ENCODE results near the gene SFXN3.

SFXN3 gene

DNA sequence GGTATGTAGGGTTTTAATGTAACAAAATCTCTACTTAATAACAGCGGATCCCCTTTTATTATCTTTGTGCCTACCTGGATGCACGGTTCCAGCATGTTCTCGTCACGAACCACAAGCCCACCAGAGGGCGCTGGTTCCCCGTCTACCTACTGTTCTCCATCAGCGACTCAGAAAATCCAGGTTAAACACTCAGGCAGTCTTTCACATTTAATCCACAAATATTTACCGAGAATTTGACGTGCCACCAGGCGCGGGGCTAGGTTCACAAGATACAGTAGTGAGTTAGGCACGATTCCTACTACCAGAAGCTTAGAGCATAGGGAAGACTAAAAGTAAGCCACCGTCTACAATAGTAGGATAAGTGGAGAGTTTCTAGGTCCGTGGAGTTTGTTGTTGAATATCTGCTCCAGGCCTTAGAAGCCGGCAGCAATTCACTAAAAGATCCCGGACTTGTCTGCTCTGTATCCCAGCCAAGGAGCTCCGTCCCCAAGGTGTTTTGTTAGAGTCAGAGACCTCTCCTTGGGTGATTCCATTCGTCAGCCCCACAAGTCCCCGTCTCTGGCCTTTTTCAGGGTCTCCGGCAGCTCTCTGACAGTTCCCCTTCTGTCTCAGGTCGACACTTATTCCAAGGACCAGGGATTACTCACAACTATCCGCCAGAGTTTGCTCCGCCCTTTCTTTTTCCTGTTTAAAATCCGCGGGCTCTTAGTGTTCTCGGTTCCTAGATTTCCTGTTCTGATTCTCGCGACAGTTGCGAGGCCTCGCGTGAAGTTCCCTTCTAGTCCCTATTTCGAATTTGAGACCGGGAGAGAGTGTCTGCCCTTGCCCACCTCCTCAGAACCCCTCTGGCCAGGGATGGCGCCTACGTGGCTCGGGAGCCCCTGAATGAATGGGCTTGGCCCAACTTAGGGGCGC lies 29.3 kb downstream of the SFXN3 start:
- peak; percentile 77 for DNase-seq (ENCODE audit: low spot score)

DNA sequence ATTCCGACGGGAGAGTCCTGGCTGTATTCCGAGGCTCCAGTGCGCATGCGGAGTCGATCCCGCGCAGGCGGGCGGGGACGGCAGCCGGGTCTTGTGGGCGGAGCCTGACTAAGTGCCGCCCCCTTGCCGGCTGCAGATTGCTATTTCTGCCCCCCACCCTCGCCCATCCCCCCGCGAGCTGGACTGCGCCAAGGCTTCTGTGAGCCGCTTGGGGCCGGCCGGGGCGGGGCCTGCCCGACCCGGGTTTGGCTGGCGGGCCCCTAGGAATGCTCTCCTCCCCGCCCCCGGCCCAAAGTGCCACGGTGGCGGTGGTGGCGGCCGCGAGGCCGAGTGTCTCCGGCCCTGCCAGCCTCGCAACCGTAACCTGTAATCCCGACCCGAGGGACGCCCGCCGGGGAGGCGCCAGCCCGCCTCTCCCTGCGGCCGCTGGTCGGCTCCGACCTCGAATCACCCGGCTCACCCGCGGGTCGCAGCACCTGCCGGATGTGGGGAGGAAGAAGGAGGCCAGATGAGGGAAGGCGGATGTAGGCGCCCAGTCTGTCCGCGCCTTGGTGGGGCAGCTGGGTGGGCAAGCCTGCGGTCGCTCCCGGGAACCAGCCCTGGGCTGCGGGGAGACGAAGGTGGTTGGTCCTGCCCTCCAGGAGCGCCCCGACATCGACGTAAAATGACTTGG lies 30.1 kb downstream of the SFXN3 start:
- DNase-seq (ENCODE audit: low spot score), result peak; percentile 98

- peak; percentile 93 for DNase-seq (ENCODE audit: low spot score)
Observed at GRCh38 chr10:101061624-101062231, 30.7 kb downstream of the SFXN3 start, which contains the start of gene KAZALD1. Gene KAZALD1, plus strand, starts transcription at chr10:101061989. Its CDS starts 604 bp downstream, at chr10:101062593.

DNA sequence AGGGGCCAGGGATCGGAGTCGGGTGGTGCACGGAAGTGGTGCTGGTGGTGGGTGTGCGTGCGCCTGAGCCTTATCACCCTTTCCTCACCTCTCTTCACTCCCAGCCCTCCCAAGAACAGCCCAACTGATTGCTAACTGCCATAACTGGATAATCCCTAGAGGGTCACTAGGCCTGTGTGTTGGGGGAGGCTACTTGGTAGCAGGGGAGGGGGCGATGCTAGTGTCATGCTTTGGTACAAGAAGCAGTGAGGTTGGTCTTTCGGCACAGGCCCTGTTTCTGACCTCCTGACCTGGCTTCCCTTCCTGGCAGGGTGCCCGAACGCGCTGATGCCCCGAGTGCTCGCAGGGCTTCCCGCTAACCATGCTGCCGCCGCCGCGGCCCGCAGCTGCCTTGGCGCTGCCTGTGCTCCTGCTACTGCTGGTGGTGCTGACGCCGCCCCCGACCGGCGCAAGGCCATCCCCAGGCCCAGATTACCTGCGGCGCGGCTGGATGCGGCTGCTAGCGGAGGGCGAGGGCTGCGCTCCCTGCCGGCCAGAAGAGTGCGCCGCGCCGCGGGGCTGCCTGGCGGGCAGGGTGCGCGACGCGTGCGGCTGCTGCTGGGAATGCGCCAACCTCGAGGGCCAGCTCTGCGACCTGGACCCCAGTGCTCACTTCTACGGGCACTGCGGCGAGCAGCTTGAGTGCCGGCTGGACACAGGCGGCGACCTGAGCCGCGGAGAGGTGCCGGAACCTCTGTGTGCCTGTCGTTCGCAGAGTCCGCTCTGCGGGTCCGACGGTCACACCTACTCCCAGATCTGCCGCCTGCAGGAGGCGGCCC lies 31.4 kb downstream of the SFXN3 start:
- DNase-seq (ENCODE audit: low spot score), result peak; percentile 79

GRCh38 chr10:101063050-101063525 lies 32.1 kb downstream of the SFXN3 start:
- DNase-seq (ENCODE audit: low spot score), result no peak

- no peak for DNase-seq (ENCODE audit: low spot score)
Observed at GRCh38 chr10:101063548-101064414, 32.7 kb downstream of the SFXN3 start.

DNA sequence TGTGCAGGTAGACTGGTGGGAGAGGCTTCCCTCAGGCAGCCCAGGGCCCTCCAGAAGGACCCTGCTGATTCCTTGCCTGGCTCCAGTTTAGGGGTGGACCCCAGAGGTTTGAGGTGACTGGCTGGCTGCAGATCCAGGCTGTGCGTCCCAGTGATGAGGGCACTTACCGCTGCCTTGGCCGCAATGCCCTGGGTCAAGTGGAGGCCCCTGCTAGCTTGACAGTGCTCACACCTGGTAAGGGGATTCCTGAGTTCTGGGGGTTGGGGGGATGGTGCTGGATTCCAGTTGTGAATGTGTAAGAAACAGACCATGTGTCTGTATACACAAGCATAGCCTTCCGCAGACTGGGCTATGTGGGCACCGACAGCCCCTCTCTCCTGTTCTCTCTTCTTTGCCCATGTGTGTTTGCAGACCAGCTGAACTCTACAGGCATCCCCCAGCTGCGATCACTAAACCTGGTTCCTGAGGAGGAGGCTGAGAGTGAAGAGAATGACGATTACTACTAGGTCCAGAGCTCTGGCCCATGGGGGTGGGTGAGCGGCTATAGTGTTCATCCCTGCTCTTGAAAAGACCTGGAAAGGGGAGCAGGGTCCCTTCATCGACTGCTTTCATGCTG lies 33.5 kb downstream of the SFXN3 start:
- DNase-seq (ENCODE audit: low spot score), result no peak

DNA sequence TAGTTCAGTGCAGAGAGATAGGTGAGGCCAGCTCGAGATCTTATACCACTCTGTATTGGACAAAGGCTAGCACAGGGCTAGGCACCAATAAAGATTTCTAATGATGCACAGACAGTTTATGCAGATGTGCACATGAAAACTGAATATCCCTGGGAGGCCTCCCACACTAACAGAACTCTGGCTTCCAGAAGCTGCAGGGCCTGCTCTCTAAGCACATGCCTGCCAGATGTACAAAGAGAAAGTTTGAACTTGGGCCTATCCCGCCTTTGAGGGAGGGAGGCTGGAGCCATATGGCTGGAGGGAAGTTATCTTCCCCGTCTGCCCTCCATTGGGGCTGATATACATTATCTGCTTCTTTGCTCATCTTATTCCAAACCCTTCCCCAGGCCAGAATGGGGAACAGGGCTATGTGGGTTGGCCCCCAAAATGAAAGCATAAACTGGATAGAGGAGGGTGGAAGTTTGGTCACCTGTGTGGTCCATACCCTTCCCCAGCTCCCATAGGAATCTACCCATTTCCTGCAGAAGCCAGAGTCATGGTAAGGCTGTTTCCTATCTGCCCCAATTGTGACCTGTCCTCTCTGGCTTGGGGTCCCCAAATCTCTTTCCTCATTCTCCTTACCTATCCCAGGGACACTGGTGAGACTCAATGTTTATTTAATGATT lies 34.6 kb downstream of the SFXN3 start:
- no peak for DNase-seq (ENCODE audit: low spot score)

GRCh38 chr10:101066146-101066895 lies 35.3 kb downstream of the SFXN3 start:
- peak; percentile 74 for DNase-seq (ENCODE audit: low spot score)

DNA sequence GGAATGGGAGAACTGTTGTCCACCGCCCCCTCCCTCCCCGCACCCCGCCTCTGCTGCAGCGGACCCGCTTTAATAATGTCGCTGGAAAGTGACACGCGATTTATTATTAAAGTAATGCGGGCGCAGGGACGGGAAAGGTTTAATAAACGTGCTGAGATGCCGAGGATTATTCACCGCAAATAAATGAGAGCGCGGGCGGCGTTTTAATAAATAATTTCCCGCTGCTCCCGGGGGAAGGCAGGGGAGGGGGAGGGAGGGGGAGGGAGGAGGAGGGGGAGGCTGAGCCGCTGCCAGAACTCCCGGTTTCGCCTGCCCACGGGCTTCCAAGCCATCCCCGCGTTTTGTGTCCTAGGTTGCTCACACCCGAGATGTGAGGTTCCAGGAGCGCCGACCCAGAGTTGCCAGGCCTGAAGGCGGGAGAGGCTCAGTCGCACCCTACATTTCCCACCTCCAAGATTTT lies 35.9 kb downstream of the SFXN3 start:
- DNase-seq (ENCODE audit: low spot score), result no peak

DNA sequence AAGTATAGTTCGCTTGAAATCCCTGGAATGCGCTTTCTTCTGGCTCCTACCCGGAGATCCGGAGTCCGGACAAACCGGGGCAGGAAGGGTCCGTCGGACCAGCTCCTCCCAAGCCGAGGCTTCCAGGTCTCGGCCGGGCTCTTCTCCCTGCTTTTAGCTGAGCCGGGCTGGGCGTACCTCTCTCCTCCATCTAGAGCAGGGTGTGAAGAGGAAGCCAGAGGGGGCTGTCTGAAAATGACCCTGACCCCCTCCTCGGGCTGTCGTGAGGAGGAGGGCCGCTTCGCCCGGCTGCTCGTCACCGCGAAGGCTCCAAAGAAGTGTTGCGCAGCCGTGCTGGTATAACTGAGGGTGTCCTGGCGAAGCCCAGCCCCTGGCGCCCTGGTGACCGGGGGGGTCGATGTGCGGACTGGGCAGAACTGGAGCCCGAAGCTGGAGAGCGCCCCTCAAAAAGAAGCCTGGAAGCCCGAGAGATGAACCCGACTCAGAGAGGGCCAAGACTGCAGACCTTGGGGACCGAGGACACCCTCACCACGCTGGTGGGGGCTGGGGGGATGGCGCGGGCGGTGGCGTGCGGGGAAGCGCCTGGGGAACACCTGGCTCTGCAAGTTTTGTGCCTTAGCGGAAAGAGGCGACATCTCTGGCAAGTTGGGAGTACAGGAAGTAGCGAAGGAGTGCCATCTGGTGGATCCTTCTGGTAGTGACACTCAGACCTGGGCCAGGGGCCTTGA lies 36.5 kb downstream of the SFXN3 start:
- DNase-seq (ENCODE audit: low spot score), result peak; percentile 78

- no peak for DNase-seq (ENCODE audit: low spot score)
Observed at GRCh38 chr10:101069441-101069840, 38.4 kb downstream of the SFXN3 start.

GRCh38 chr10:101070098-101070497 lies 39.1 kb downstream of the SFXN3 start:
- DNase-seq (ENCODE audit: low spot score), result no peak

GRCh38 chr10:101071267-101071884 lies 40.3 kb downstream of the SFXN3 start:
- no peak for DNase-seq (ENCODE audit: low spot score)

GRCh38 chr10:101071885-101072433 lies 40.9 kb downstream of the SFXN3 start:
- no peak for DNase-seq (ENCODE audit: low spot score)

DNA sequence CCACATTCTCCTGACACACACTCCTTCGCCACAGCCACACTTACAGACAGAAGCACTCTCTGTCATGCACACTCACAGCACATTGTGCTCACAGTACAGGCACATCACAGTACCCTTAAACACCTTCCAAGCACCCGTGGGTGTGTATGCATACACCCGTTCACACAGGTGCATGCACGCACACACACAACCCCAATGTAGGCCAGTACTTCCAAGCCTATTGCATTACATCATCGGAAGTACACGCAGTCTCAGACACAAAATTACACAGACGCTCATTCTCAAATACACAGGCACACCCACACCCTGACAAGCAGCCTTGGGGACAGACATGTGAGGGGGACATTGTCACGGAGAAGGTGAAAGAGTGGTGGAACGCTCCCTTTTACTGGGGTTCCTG lies 41.9 kb downstream of the SFXN3 start:
- no peak for DNase-seq (ENCODE audit: low spot score)

GRCh38 chr10:101073631-101074030 lies 42.6 kb downstream of the SFXN3 start:
- no peak for DNase-seq (ENCODE audit: low spot score)
